HS-27A (cell line): ENCODE measurements around the gene SBK1.
"Not testable (repeated sequence)": the region's sequence is repeated elsewhere in the genome, so short reads cannot be mapped to it uniquely, and the experiment has no call there.

Experiments used
- DNase-seq: peaks from one replicate; pipeline ENCODE4 v3.0.0-alpha.2; 2012; ENCODE audit warnings: low read depth, missing footprints

Gene SBK1

DNA sequence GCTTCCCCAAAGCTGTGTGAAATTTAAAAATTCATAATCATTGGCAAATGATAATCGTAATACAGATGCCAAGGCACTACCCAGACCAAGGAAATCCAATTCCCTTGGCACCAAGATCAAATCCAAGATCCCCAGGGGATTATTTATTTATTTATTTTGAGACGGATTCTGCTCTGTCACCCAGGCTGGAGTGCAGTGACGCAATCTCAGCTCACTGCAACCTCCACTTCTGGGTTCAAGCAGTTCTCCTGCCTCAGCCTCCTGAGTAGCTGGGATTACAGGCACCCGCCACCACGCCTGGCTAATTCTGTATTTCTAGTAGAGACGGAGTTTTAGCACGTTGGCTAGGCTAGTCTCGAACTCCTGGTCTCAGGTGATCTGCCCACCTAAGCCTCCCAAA, 43.4 kb downstream of the SBK1 start:
- DNase-seq: not testable (repeated sequence)

DNA sequence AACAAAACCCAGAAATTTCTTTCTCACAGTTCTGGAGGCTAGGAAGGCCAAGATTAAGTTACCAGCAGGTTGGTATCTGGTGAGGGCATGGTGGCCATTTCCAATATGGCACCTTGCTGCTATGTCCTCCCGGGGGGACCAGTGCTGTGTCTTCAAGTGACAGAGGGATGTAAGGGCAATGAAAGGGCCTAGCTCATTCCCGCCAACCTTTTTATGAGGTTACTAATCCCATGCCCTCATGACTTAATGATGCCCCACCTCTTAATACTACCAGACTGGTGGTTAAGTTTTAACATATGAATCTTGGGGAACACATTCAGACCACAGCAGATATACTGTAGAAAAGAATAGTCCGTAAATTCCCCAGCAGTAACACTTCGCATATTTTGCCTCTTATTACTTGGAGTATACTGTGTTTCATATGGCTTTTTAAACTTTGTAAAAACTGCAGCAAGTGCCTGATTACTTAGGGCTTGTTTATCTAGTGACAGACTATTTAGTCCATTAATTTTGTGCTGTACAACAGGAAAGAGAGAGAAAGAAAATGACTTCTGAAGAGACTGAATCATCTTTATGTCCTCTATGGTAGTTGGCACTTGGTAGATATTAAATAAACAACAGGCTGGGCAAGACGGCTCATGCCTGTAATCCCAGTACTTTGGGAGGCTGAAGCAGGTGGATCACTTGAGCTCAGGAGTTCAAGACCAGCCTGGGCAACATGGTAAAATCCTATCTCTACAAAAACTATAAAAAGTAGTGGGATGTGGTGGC, 44.8 kb downstream of the SBK1 start:
- not testable (repeated sequence) for DNase-seq

DNA sequence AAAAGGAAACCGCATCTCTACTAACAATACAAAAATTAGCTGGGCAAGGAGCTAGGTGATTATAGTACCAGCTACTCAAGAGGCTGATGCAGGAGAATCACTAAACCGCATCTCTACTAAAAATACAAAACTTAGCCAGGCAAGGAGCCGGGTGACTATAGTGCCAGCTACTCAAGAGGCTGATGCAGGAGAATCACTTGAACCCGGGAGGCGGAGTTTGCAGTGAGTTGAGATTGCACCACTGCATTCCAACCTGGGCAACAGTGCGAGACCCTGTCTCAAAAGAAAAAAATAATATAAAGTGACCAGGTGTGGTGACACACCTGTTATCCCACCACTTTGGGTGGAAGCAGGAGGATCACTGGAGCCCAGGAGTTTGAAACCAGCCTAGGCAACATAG, 45.9 kb downstream of the SBK1 start:
- DNase-seq: not testable (repeated sequence)

DNA sequence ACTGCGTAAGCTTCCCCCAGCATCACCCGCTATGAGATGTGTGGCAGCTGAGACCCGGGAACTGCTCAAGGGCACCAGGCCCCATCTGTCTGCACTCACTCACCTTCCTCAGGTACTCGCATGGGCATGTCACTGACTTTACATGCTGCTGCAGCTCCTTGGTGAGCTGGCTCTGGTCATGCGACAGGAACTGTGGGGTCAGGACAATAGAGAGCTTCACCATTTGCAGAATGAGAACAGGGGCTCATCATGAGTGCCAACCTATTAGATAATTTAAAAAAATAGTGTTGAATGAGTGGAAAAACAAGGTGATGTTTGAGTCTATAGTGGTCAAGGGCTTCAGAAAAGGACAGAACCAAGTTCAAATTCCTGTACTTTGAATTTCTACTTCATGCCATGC, 70.3 kb downstream of the SBK1 start:
- not testable (repeated sequence) for DNase-seq

DNA sequence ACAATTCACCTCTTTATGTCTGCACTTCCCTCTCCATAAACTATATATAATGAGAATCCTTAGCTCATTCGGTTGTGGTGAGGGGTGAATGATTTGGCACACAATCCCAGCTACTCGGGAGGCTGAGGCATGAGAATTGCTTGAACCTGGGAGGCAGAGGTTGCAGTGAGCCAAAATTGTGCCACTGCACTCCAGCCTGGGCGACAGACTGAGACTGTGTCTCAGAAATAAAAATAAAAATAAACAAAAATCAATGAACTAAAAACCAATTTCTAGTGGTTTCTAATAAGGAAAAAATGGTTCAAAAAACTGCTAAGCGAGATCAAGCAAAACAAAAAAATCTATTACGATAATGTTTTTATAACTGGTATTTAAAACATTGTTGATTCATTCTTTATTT, 71.1 kb downstream of the SBK1 start, which contains the start of gene NPIPB6:
Gene NPIPB6, minus strand, starts transcription at position 101 of the 400 bp plus-strand sequence. CDS start 686 bp downstream, outside the sequence.
- not testable (repeated sequence) for DNase-seq

DNA sequence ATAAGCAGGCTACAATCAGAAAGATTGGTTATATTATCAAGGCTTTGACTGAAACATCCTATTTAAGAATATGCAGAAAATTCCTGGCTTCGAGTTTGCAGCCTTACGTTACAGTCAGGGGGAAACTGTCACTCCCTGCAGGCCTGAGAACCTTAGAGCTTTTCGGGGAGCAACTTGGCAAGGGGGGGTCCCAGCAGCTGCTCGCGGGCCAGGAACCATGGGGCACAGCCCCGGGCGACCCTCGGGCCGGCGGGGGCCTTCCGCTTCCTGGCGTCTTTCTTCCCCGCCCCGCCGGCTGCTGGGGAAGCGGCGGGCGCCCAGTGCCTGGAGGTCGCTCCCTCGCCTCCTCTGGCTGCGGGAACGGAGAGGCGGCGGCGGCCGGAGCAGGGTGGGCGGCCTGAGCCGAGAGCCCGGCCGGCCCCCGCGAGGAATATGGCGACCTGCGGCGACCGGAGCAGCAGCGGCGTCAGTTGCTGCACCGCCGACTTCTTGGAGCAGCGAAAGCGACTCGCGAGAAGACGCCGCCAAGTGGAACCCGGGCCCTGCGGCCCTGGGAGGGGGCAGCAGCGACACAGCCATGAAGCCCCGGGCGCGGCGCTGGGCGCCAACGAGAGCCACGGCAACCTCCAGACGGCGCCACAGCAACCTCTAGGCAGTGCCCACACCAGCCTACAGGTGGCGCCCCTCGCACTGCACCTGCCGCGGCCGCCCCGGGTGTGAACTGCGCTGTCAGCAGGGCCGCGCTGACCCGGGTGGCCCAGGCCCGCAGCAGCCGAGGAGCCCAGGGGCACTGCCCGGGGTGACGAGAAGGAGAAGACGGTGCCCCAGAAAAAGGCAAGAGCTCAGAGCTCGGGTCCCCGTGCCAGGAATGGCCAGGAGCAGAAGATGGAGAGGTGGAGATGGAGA, 72.2 kb downstream of the SBK1 start:
- DNase-seq: not testable (repeated sequence)

DNA sequence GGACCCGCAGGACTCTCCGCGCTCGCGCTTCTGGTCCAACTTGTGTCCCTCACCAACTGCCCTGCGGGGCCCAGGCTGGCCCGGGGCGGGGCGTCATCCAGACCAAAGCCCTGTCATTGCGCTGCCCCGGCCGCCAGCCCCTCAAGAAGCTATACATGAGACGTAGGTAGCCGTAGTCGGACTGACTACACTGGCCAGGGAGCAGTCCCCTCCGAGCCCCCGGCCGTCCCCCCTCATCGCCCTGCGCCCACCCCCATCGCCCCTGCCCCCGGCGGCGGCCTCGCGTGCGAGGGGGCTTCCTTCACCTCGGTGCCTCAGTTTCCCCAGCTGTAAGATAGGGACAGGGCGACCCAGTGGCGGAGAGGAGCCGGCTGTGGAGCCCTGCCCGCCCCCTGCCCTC, 75.6 kb downstream of the SBK1 start:
- not testable (repeated sequence) for DNase-seq
